Heart left ventricle (tissue), 16 donors: ENCODE data around the gene CCR8. TPM values are rescaled to one million over a fixed set of nuclear protein-coding genes. Genes with fewer than 3 reads are reported as not detected.
"Not testable (repeated sequence)": the region's sequence is repeated elsewhere in the genome, so short reads cannot be mapped to it uniquely, and the experiment has no call there.

Source experiments
- ATAC-seq, 4 donors: fragments of 200-7000 bp; cut with Tn5 transposase; one replicate each; pipeline ENCODE4 v1.9.1; 2020 to 2022; ENCODE audit warnings: moderate library complexity in 4 of 4, mild to moderate bottlenecking in 3 of 4, moderate number of reproducible peaks in 1 of 4
- DNase-seq, 5 donors: peaks; one replicate each; pipeline ENCODE4 v3.0.0-alpha.2; 2020
- H3K27ac ChIP-seq, 12 donors: fragments of 200-600 bp; sonication (generic) in 4 of 12; one replicate each; pipeline versions ENCODE4 v1.5.0 to v1.8.0; 2016 to 2022; ENCODE audit warnings: mild to moderate bottlenecking in 2 of 12
- H3K27me3 ChIP-seq, 9 donors: fragments of 200-600 bp; sonication (generic) in 2 of 9; one replicate each; pipeline versions ENCODE4 v1.5.1 to v1.8.0; 2016 to 2022; ENCODE audit warnings: mild to moderate bottlenecking in 3 of 9
- H3K36me3 ChIP-seq, 9 donors: fragments of 200-600 bp; sonication (generic) in 2 of 9; one replicate each; pipeline versions ENCODE4 v1.5.0 to v1.8.0; 2018 to 2022; ENCODE audit warnings: mild to moderate bottlenecking in 2 of 9
- H3K4me1 ChIP-seq, 12 donors: fragments of 200-600 bp; sonication (generic) in 4 of 12; one replicate each; pipeline versions ENCODE4 v1.5.0 to v1.8.0; 2016 to 2022; ENCODE audit warnings: mild to moderate bottlenecking in 3 of 12
- H3K4me3 ChIP-seq, 12 donors: fragments of 200-600 bp; sonication (generic) in 4 of 12; one replicate each; pipeline versions ENCODE4 v1.5.0 to v1.8.0; 2017 to 2022; ENCODE audit warnings: mild to moderate bottlenecking in 9 of 12, moderate library complexity in 4 of 12
- H3K9me3 ChIP-seq, 12 donors: fragments of 200-600 bp; sonication (generic) in 4 of 12; one replicate each; pipeline versions ENCODE4 v1.5.0 to v1.8.0; 2016 to 2022; ENCODE audit warnings: mild to moderate bottlenecking in 1 of 12
- POLR2A ChIP-seq, 2 donors: fragments of 450-650 bp; IDR thresholded peaks; one replicate each; pipeline ENCODE4 v1.6.1; 2017; ENCODE audit warnings: antibody characterized with exemption in 2 of 2, mild to moderate bottlenecking in 2 of 2, moderate library complexity in 2 of 2
- WGBS, 4 donors: extraction: QIAGEN DNeasy Blood & Tissue Kit in 2 of 4; methylation state at CpG; one replicate each; pipeline versions ENCODE4 v1.1.5 to v1.1.7; 2013 to 2018; 5-methylcytosine and 5-hydroxymethylcytosine counted together
- intact Hi-C, 10 donors: fragments of 100-400 bp; cut with DNase I; formaldehyde crosslinking; loops; one replicate each; pipeline versions ENCODE4 v1.11.1 to v1.14.2; 2022
- polyA plus RNA-seq, 2 donors: library from polyadenylated mRNA; stranded (reverse); fragments of 200-250 nt; gene quantifications; one replicate each; pipeline ENCODE4 v1.2.3, GENCODE V29; 2013
- total RNA-seq, 9 donors: library from RNA; depleted of rRNA in 2 of 9; stranded (reverse); fragments of >200 nt in 2 of 9; fragmentation: NEBNext Ultra II Directional in 3 of 9; extraction: Animal tissue kit (Norgen Biotek cat#: 25700) in 3 of 9; gene quantifications; one replicate each; pipeline versions ENCODE4 v1.1.0 to v1.2.4, GENCODE V29; 2016 to 2023
- TF ChIP-seq, protein P1 (sequence below), 12 donors: fragments of 200-600 bp; sonication (generic) in 4 of 12; IDR thresholded peaks; one replicate each; pipeline versions ENCODE4 v1.5.0 to v1.8.0; 2018 to 2022; ENCODE audit warnings: antibody characterized with exemption in 12 of 12, mild to moderate bottlenecking in 5 of 12
- donor health status: ischemic (EF 13 %, LVEDD 7.1; RV severe dilation, severe dysfunction).
- donor health status: healthy with polysubstance abuse.
- donor health status: DM: no; HTN: yes; CAD: no.
- donor health status: DM: no; HTN: no; CAD: no.
- donor health status: ischemic (EF 25% LVEDD 6.9; RV normal size, moderate dysfunction).
- donor health status: ischemic (EF 25% LVEDD 5.7; RV mildly dilated, moderate dysfunction).
- donor health status: healthy.
- donor health status: DM: yes; HTN: yes; CAD: no.
- donor health status: ischemic (EF 35%, LVEDD 5.7; RV mildly dilated, moderate dysfunction).
- donor health status: nonischemic (EF 11% LVEDD 7.7; RV severe dilation, severe dysfunction).
- donor health status: DM: yes; HTN: yes; CAD: no.
- donor health status: PGD.
- donor health status: ischemic (EF 29% LVEDD 5.4; RV normal size, mild dysfunction).
- donor health status: nonischemic (EF 23%, LVEDD 6.1; RV moderate dilation, normal function).

Gene CCR8
- total and polyA plus RNA-seq, 11 donors = 0.29 TPM; not detected in 10

DNA sequence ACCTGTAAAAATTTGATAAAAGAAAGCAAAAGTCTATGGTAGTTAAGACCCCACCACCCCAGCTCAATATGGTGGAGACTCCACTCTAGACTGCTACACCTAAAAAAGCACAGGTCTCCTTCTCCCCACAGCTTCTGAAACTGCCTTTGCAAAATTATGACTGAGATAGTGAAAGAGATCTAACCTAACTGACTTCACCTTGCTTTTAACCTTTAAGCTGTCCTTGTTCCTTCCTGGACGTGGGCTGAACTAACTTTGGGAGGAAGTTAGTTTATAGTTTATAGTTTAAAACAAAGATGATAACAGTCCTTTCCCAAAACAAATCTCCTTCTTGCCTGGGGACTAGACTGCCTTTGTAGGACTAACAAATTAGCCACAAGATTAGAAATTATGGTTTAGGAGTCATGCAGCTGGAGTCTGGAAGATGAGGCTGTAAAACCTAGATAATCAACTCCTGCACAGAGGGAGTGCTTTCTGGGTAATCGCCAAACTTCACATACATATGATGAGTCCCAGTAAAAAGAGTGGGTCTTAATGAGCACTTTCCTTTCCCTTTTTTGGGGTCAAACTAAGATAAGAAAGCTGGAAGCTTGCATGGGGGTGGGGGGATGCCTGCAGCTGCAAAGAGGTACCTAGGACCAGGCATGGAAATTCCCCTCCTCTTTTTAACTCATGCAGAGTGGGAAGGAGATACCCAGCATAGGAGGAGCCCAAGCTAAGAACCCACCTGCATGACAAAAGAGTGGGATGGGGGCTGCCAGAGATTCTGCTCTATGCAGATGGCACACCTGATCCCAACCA, 17.5 kb downstream of the CCR8 start:
- no peaks in the 10 kb centered on the region for H3K27me3 ChIP-seq
- 45 to 58% (median 49%) methylated on average over 2 of the region's 2 CpGs for WGBS, 4 donors
- ATAC-seq = no peak
- TF ChIP-seq, protein P1, sequence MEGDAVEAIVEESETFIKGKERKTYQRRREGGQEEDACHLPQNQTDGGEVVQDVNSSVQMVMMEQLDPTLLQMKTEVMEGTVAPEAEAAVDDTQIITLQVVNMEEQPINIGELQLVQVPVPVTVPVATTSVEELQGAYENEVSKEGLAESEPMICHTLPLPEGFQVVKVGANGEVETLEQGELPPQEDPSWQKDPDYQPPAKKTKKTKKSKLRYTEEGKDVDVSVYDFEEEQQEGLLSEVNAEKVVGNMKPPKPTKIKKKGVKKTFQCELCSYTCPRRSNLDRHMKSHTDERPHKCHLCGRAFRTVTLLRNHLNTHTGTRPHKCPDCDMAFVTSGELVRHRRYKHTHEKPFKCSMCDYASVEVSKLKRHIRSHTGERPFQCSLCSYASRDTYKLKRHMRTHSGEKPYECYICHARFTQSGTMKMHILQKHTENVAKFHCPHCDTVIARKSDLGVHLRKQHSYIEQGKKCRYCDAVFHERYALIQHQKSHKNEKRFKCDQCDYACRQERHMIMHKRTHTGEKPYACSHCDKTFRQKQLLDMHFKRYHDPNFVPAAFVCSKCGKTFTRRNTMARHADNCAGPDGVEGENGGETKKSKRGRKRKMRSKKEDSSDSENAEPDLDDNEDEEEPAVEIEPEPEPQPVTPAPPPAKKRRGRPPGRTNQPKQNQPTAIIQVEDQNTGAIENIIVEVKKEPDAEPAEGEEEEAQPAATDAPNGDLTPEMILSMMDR (IDR thresholded peaks at IDR 0.05) = no peak
- no peak for TF ChIP-seq POLR2A (IDR thresholded peaks at IDR 0.05)
- H3K4me1 ChIP-seq = no peaks in the 10 kb centered on the region
- H3K4me3 ChIP-seq = no peak overlapping the region
- no peak for DNase-seq
- no peaks in the 10 kb centered on the region for H3K9me3 ChIP-seq
- no peaks in the 10 kb centered on the region for H3K36me3 ChIP-seq
- intact Hi-C loops = no loop called here
- H3K27ac ChIP-seq = no peak overlapping the region

DNA sequence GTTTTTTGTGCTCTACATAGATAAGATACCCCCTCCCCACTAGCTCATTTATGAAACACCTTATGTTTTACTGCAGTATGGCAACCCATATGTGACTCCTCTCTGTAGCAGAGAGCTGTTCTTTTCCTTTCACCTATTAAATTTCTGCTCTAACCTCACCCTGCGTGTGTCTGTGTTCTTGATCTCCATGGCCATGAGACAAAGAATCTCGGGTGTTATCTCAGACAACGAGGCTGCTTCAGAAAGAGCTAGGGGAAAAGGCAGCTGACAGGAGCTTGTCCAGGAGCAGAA, 18.0 kb downstream of the CCR8 start:
- Histone ChIP-seq H3K9me3 (no peaks in the 10 kb centered on the region), H3K4me1 (no peaks in the 10 kb centered on the region), H3K27ac (no peak overlapping the region), H3K4me3 (no peak overlapping the region), H3K27me3 (no peaks in the 10 kb centered on the region), H3K36me3 (no peaks in the 10 kb centered on the region)
- ATAC-seq (no peak), DNase-seq (no peak)
- intact Hi-C loops = no loop called here
- TF ChIP-seq POLR2A (IDR thresholded peaks at IDR 0.05) = no peak
- TF ChIP-seq, protein P1 (IDR thresholded peaks at IDR 0.05) = no peak
- 15 to 26% (median 18%) methylated on average over 3 of the region's 3 CpGs for WGBS, 4 donors

DNA sequence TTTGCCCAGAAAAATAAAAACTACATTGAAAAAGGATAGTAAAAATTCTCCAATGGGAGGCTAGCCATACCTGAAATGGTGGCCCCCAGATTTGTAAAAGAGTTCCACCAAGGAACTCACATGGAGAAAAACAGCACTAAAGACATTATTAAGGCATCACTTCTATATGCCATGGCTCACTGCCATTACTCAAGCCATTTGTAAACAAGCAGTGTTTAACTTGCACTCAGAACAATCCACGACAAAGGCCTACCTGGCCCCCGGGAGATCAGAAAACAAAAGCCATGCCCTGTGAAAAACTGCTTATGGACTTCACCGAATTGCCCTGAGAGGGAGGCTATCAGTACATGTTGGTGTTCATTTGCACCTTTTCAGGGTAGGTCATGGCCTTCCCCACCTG, 19.6 kb downstream of the CCR8 start:
- no peaks in the 10 kb centered on the region for H3K4me1 ChIP-seq
- no peak for ATAC-seq
- peaks cover 0 to 4% (median 0%) of the 10 kb centered on the region in 9 donors for H3K27me3 ChIP-seq

DNA sequence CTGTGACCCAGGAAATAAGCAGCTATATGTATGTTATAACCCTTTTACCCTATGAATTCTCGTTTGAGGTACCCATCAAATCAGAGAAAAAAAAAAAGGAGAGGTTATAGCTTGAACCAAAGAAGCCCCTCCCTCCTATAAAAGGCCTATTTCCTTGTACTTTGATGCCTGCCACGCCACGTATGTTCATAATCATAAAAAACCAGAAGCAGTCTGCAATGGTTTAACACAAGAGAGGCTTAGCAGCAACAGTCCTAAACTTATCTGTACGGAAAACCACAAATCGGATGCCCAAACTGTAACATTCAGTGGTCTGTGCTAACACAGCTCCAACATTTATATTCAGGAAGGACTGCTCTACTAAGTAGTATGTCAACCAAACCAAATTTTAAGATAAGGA, 21.2 kb downstream of the CCR8 start:
- Histone ChIP-seq H3K36me3 (no peaks in the 10 kb centered on the region), H3K9me3 (no peaks in the 10 kb centered on the region), H3K27me3 (peaks cover 0 to 16% (median 0%) of the 10 kb centered on the region in 9 donors), H3K4me1 (no peaks in the 10 kb centered on the region), H3K4me3 (no peak overlapping the region), H3K27ac (no peak overlapping the region)
- intact Hi-C loops = no loop called here
- DNase-seq (no peak), ATAC-seq (no peak)
- no peak for TF ChIP-seq POLR2A (IDR thresholded peaks at IDR 0.05)
- TF ChIP-seq, protein P1 (IDR thresholded peaks at IDR 0.05) = no peak
- 79 to 88% (median 85%) methylated on average over 5 of the region's 5 CpGs for WGBS, 4 donors

More for the DNA sequence above, 19.6 kb downstream of the CCR8 start:
- no peak overlapping the region for H3K4me3 ChIP-seq
- H3K36me3 ChIP-seq = no peaks in the 10 kb centered on the region
- WGBS, 4 donors = 56 to 89% (median 59%) methylated on average over 3 of the region's 3 CpGs
- intact Hi-C loops = no loop called here
- no peaks in the 10 kb centered on the region for H3K9me3 ChIP-seq
- H3K27ac ChIP-seq = no peak overlapping the region
- TF ChIP-seq, protein P1 (IDR thresholded peaks at IDR 0.05) = no peak
- TF ChIP-seq POLR2A (IDR thresholded peaks at IDR 0.05) = no peak
- DNase-seq = no peak

DNA sequence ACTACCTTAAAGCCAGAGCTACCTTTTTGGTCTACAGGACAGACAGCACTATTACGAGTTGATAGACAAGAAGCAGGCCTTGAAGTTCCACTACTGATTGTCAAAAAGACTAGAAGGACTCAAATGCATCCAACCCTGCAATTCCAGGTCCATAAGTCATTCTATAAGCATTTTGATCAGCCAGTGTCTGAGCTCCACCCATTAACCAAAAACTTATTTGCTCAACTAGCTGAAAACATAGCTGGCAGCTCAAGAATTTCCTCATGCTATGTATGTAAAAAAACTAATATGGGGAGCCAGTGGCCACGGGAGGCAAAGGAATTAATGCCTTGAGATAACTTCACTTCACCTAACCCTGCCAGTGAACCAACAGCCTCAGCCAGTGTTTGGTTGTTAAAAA, 21.6 kb downstream of the CCR8 start:
- H3K9me3 ChIP-seq, H3K4me3 ChIP-seq, DNase-seq, H3K36me3 ChIP-seq, H3K27ac ChIP-seq, intact Hi-C loops, H3K4me1 ChIP-seq, ATAC-seq: not testable (repeated sequence)
- peaks cover 0 to 17% (median 0%) of the 10 kb centered on the region in 9 donors for H3K27me3 ChIP-seq
- 72 to 77% (median 75%) methylated on average over 2 of the region's 2 CpGs for WGBS, 4 donors

DNA sequence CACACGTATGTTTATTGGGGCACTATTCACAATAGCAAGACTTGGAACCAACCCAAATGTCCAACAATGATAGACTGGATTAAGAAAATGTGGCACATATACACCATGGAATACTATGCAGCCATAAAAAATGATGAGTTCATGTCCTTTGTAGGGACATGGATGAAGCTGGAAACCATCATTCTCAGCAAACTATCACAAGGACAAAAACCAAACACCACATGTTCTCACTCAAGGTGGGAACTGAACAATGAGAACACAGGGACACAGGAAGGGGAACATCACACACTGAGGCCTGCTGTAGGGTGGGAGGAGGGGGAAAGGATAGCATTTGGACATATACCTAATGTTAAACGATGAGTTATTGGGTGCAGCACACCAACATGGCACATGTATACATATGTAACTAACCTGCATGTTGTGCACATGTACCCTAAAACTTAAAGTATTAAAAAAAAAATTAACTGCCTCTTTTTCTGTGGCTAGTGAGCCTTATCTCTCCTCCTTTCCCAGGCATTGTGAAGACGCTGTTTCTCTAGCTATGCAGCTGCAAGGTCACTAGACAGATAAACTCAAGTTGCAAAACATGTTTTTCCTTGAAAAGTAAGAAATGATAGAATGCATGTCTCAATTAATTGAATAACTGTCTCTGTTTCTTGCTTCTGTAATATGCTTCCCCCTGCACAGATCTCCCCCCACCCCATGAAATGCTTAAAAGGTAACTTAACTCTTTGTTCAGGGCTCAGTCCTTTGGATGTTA, 23.8 kb downstream of the CCR8 start:
- H3K36me3 ChIP-seq, H3K4me1 ChIP-seq, intact Hi-C loops, ATAC-seq, H3K9me3 ChIP-seq, H3K4me3 ChIP-seq, H3K27ac ChIP-seq, DNase-seq: not testable (repeated sequence)
- 68 to 76% (median 71%) methylated on average over 3 of the region's 3 CpGs for WGBS, 4 donors
- peaks cover 0 to 17% (median 0%) of the 10 kb centered on the region in 9 donors for H3K27me3 ChIP-seq
